GM18858 (cell line): ENCODE data around the gene PHF3.
A peak's percentile ranks its signal among the peaks of the same experiment; 100 is the strongest.
"Not testable (repeated sequence)": the region's sequence is repeated elsewhere in the genome, so short reads cannot be mapped to it uniquely, and the experiment has no call there.

Source experiments
- ATAC-seq: cut with Tn5 transposase; IDR thresholded peaks from one replicate; pipeline ENCODE4 v1.9.1; 2021; ENCODE audit not compliant: unreplicated experiment

PHF3 gene

GRCh38 chr6:63705707-63706106, 70.1 kb downstream of the PHF3 start:
- ATAC-seq: no peak

- no peak for ATAC-seq
Measured at GRCh38 chr6:63706630-63707029, 71.0 kb downstream of the PHF3 start.

GRCh38 chr6:63708631-63709030, 73.0 kb downstream of the PHF3 start:
- ATAC-seq: no peak

- no peak for ATAC-seq
Measured at GRCh38 chr6:63709148-63709547, 73.5 kb downstream of the PHF3 start.

GRCh38 chr6:63713332-63713731, 77.7 kb downstream of the PHF3 start:
- ATAC-seq: no peak

- no peak for ATAC-seq
Measured at GRCh38 chr6:63714091-63714490, 78.5 kb downstream of the PHF3 start.

GRCh38 chr6:63716169-63716568, 80.6 kb downstream of the PHF3 start:
- ATAC-seq: peak; percentile 54

- ATAC-seq: no peak
Measured at GRCh38 chr6:63721181-63721580, 85.6 kb downstream of the PHF3 start.

- no peak for ATAC-seq
Measured at GRCh38 chr6:63724721-63725120, 89.1 kb downstream of the PHF3 start.

GRCh38 chr6:63730311-63730710, 94.7 kb downstream of the PHF3 start:
- ATAC-seq: no peak

GRCh38 chr6:63731930-63732329, 96.3 kb downstream of the PHF3 start:
- no peak for ATAC-seq

- no peak for ATAC-seq
Measured at GRCh38 chr6:63732336-63732735, 96.7 kb downstream of the PHF3 start.

- ATAC-seq: no peak
Measured at GRCh38 chr6:63734923-63735322, 99.3 kb downstream of the PHF3 start.

- ATAC-seq: not testable (repeated sequence)
Measured at GRCh38 chr6:63738190-63738589, 102.6 kb downstream of the PHF3 start.

GRCh38 chr6:63739094-63739687, 103.6 kb downstream of the PHF3 start:
- ATAC-seq: no peak

GRCh38 chr6:63740709-63741108, 105.1 kb downstream of the PHF3 start:
- no peak for ATAC-seq

- ATAC-seq: no peak
Measured at GRCh38 chr6:63742060-63742459, 106.5 kb downstream of the PHF3 start.

- ATAC-seq: no peak
Measured at GRCh38 chr6:63743691-63744090, 108.1 kb downstream of the PHF3 start.

GRCh38 chr6:63744810-63745209, 109.2 kb downstream of the PHF3 start:
- ATAC-seq: no peak

- ATAC-seq: no peak
Measured at GRCh38 chr6:63745784-63746183, 110.2 kb downstream of the PHF3 start.

GRCh38 chr6:63750400-63750799, 114.8 kb downstream of the PHF3 start:
- no peak for ATAC-seq

GRCh38 chr6:63757275-63757674, 121.7 kb downstream of the PHF3 start:
- ATAC-seq: not testable (repeated sequence)

GRCh38 chr6:63757826-63758225, 122.2 kb downstream of the PHF3 start:
- ATAC-seq: no peak
